ENCODE measurements around the gene CCDC171. TPM values are rescaled to one million over a fixed set of nuclear protein-coding genes. Genes with fewer than 3 reads are reported as not detected.
A peak's percentile ranks its signal among the peaks of the same experiment; 100 is the strongest.

Gene CCDC171
- total and polyA plus RNA-seq, 2 of the 13 experiments (the other 11 are each of a cell fraction or from before 2014, with no cell fraction given): 0.95 to 2.5 TPM

GRCh38 chr9:15552636-15553527 lies at the start of gene CCDC171 (continued):
- TF ChIP-seq ZBTB25 (CRISPR knock-in tag; IDR thresholded peaks at IDR 0.05) (peak; percentile 26; the same call in 1 of the 2 replicates), SSRP1 (CRISPR knock-in tag; IDR thresholded peaks at IDR 0.05) (no peak), THAP7 (CRISPR knock-in tag; IDR thresholded peaks at IDR 0.05) (peak; percentile 33; the same call in 1 of the 2 replicates), PRMT3 (CRISPR knock-in tag; IDR thresholded peaks at IDR 0.05; ENCODE audit: borderline replicate concordance, low read depth) (peak; percentile 8; the same call in 1 of the 2 replicates), GPN1 (CRISPR knock-in tag; IDR thresholded peaks at IDR 0.05; ENCODE audit: borderline replicate concordance) (no peak), ZNF607 (CRISPR knock-in tag; IDR thresholded peaks at IDR 0.05; ENCODE audit: borderline replicate concordance) (peak; percentile 80; the same call in 1 of the 2 replicates), BATF2 (CRISPR knock-in tag; IDR thresholded peaks at IDR 0.05) (no peak), ZNF451 (CRISPR knock-in tag; IDR thresholded peaks at IDR 0.05) (peak; percentile 78; the same call in 1 of the 2 replicates), HOXD1 (CRISPR knock-in tag; IDR thresholded peaks at IDR 0.05) (0 out of 2 replicates have a peak, but pooled peaks have one; percentile 67), PHF8 (CRISPR knock-in tag; IDR thresholded peaks at IDR 0.05) (peak; percentile 81), ZNF891 (CRISPR knock-in tag; IDR thresholded peaks at IDR 0.05) (peak; percentile 71), EP300 (IDR thresholded peaks at IDR 0.05; ENCODE audit: low read depth in 2 of 2, low read length in 2 of 2) (no peak), EP300 (CRISPR knock-in tag; IDR thresholded peaks at IDR 0.05; ENCODE audit: borderline replicate concordance) (0 out of 2 replicates have a peak, but pooled peaks have one; percentile 9), AGO1 (IDR thresholded peaks at IDR 0.05; ENCODE audit: low read depth, low read length, poor library complexity, severe bottlenecking) (no peak), ZNF781 (CRISPR knock-in tag; IDR thresholded peaks at IDR 0.05; ENCODE audit: borderline replicate concordance, not compliant biosample characterization) (no peak), ZNF430 (CRISPR knock-in tag; IDR thresholded peaks at IDR 0.05) (peak; percentile 69; the same call in 1 of the 2 replicates), ZNF639 (CRISPR knock-in tag; conservative IDR thresholded peaks at IDR 0.05) (peak; percentile 47; the same call in 1 of the 2 replicates), ZC3H13 (CRISPR knock-in tag; IDR thresholded peaks at IDR 0.05) (0 out of 2 replicates have a peak, but pooled peaks have one; percentile 45), THYN1 (CRISPR knock-in tag; IDR thresholded peaks at IDR 0.05; ENCODE audit: borderline replicate concordance, low read depth) (no peak)

All from HepG2 (cell line).